IPS DF 6.9 (cell line): ENCODE data around the gene AGXT2.

Source experiments
- DNase-seq: peaks from one replicate; pipeline ENCODE4 v3.0.0-alpha.2; 2013; ENCODE audit warnings: low read depth, low spot score
- H3K27ac ChIP-seq: one replicate; pipeline ENCODE4 v1.5.1; 2013; ENCODE audit warnings: low read length, control low read depth
- H3K27me3 ChIP-seq: 2 replicates; pipeline ENCODE4 v1.6.1; 2013; ENCODE audit warnings: mild to moderate bottlenecking, low read length; ENCODE audit not compliant: control insufficient read depth, insufficient read depth
- H3K36me3 ChIP-seq: 2 replicates; pipeline ENCODE4 v1.6.1; 2013; ENCODE audit warnings: low read length; ENCODE audit not compliant: control insufficient read depth, insufficient read depth
- H3K4me1 ChIP-seq: 2 replicates; pipeline ENCODE4 v1.6.1; 2013; ENCODE audit warnings: low read length; ENCODE audit not compliant: control insufficient read depth, insufficient read depth
- H3K4me3 ChIP-seq: 2 replicates; pipeline ENCODE4 v1.5.1; 2013; ENCODE audit warnings: mild to moderate bottlenecking, low read length
- H3K9me3 ChIP-seq: 2 replicates; pipeline ENCODE4 v1.6.1; 2013; ENCODE audit warnings: low read length, inconsistent platforms; ENCODE audit not compliant: control insufficient read depth, insufficient read depth
- WGBS: extraction: QIAGEN DNeasy Blood & Tissue Kit; methylation state at CpG from one replicate; pipeline ENCODE4 v1.1.7; 2013; ENCODE audit warnings: mixed read lengths, missing lambda C conversion rate; ENCODE audit not compliant: insufficient read length, insufficient coverage; 5-methylcytosine and 5-hydroxymethylcytosine counted together

Gene AGXT2

DNA sequence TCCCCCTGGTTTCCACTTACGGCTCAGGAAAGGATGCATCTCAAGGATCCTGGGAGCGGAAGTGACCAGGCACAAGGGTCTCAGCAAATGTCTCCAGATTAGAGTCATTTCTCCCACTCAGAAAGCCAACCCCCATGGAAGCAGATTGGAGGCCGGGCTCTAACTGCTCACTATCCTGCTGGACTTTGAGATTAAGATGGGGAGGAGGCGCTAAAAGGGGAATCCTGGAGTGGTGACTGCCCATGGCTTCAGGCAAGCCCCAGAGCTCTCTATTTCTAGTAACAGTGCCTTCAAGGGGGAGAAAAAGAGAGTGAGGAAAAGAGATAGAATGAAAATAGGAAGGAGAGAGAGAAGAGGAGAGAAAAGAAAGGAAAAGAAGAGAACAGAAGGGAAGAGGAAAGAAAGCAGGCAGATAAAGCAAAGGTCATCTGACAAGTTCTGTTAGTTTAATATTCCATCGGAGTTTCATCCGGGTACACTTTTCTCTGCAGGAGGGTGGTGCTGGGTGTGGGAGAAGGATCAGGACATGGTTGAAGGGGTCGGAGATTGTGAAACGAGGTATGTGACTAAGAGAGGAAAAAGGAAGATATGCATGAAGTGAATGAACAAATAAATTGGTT, at the start of gene AGXT2:
AGXT2 (minus strand) TSS at position 165 of the 620 bp plus-strand sequence; CDS start at position 108, 57 bp downstream.
- no peaks in the 10 kb centered on the region for H3K4me1 ChIP-seq
- H3K4me3 ChIP-seq = no peak within 1 kb of the TSS
- H3K27me3 ChIP-seq = no peaks in the 10 kb centered on the region
- no peak for DNase-seq
- H3K27ac ChIP-seq = no peak within 1 kb of the TSS
- 100% methylated on average over 2 of the region's 8 CpGs for WGBS
- H3K36me3 ChIP-seq = no peaks in the 10 kb centered on the region
- H3K9me3 ChIP-seq = no peaks in the 10 kb centered on the region

DNA sequence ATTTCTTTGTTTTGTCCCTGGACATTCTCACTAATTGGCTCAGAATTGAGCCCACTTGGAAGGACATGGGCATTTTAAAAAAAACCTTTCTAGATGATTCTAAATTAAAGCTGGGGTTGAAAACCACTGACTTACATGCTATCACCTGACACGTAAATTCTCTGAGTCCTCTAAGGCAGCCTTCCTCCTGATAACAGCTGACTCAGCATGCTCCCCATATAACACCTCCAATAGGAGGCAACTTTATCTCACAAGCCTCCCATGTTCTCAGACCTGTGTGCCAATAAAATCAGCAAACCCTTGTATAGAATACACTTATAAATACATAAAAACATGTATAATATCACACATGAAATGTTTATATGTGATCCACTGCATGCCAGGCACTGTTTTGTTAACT, 49.2 kb upstream of the AGXT2 start:
- no peaks in the 10 kb centered on the region for H3K9me3 ChIP-seq
- no peaks in the 10 kb centered on the region for H3K36me3 ChIP-seq
- no peak for DNase-seq
- H3K27me3 ChIP-seq = no peaks in the 10 kb centered on the region
- WGBS = no CpG with 5 or more reads among the region's 1 CpG
- no peaks in the 10 kb centered on the region for H3K4me1 ChIP-seq
- H3K27ac ChIP-seq = no peak overlapping the region
- no peak overlapping the region for H3K4me3 ChIP-seq

GRCh38 chr5:35096216-35096615, 48.5 kb upstream of the AGXT2 start:
- Histone ChIP-seq H3K36me3 (no peaks in the 10 kb centered on the region), H3K27me3 (no peaks in the 10 kb centered on the region), H3K4me1 (no peaks in the 10 kb centered on the region), H3K4me3 (no peak overlapping the region), H3K27ac (no peak overlapping the region), H3K9me3 (no peaks in the 10 kb centered on the region)
- WGBS = no CpG with 5 or more reads among the region's 3 CpGs
- DNase-seq = no peak

- Histone ChIP-seq H3K27me3 (no peaks in the 10 kb centered on the region), H3K4me3 (no peak overlapping the region), H3K27ac (no peak overlapping the region), H3K4me1 (no peaks in the 10 kb centered on the region), H3K36me3 (no peaks in the 10 kb centered on the region), H3K9me3 (no peaks in the 10 kb centered on the region)
- no CpG with 5 or more reads among the region's 3 CpGs for WGBS
- no peak for DNase-seq
Measured at GRCh38 chr5:35095366-35095765, 47.6 kb upstream of the AGXT2 start.

- Histone ChIP-seq H3K36me3 (no peaks in the 10 kb centered on the region), H3K9me3 (no peaks in the 10 kb centered on the region), H3K27ac (no peak overlapping the region), H3K27me3 (no peaks in the 10 kb centered on the region), H3K4me1 (no peaks in the 10 kb centered on the region), H3K4me3 (no peak overlapping the region)
- WGBS = no CpG with 5 or more reads among the region's 3 CpGs
- DNase-seq = no peak
Measured at GRCh38 chr5:35094948-35095347, 47.2 kb upstream of the AGXT2 start.

DNA sequence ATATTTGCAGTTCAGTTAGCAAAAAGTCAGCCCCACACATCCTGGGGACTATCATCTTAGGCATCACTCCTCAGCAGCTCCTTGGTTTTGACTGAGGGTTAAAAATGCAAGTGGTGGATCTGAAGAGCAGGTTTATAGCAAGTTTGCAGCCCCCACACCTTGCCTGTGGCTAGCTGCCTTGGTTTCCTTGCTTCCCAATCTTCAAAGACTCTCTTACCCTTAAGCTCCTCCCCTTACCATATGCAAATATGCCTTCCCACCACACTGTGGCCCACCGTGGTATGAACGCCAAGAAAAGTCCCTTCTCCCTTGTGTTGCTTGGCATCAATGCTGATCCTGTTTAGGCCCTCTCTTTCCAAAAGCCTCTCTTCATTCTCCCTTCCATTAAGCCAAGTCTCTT, 45.0 kb upstream of the AGXT2 start:
- H3K4me1 ChIP-seq = no peaks in the 10 kb centered on the region
- no peaks in the 10 kb centered on the region for H3K27me3 ChIP-seq
- H3K36me3 ChIP-seq = no peaks in the 10 kb centered on the region
- no peak overlapping the region for H3K27ac ChIP-seq
- H3K9me3 ChIP-seq = no peaks in the 10 kb centered on the region
- DNase-seq = no peak
- no CpG with 5 or more reads among the region's 2 CpGs for WGBS
- no peak overlapping the region for H3K4me3 ChIP-seq

GRCh38 chr5:35091704-35092103, 44.0 kb upstream of the AGXT2 start:
- Histone ChIP-seq H3K4me1 (no peaks in the 10 kb centered on the region), H3K9me3 (no peaks in the 10 kb centered on the region), H3K27me3 (no peaks in the 10 kb centered on the region), H3K4me3 (no peak overlapping the region), H3K27ac (no peak overlapping the region), H3K36me3 (no peaks in the 10 kb centered on the region)
- DNase-seq = no peak
- WGBS = no CpG with 5 or more reads among the region's 5 CpGs

DNA sequence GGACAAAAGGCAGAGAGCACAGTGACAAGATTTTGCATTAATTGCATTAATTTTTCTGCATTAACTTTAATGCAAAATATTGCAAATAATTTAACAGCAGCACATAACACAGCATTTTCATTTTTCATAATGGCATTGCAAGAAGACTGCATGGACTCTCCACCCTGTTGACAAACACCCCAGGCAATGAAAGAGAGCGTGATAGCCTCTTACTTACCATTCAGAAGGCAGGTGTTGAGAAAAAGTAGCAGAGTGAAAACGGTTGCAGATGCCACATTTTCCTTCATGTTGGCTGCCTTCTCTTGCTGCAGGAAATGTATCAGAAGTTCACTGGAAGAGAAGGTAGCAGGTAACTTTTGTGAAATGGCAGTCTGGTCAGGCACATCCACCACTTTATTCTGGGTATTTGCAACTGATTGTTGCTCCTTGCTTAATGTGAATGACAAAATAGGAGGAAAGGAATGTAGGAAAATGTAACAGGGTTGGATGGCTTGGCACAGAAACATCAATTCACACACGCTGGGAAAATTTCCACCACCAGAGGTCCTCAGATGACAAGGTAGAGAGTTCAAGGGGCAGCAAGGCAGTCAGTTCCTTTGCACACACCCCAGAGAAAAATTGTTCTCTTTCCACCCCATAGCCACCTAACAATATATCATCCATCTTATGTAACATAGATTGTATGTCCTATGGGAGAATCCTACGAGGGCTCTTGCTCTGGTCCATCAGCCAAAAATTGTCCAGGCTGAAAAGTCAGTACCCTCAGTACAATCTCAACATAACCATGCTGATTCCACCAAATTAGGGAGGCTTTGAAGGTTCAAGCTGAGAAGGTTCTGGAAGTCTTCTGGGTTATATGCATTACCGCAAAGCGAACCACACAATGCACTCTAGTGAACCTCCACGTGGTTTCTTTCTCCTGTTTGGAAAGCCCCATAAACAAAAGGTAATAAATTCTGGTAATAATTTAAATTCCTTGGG, 41.9 kb upstream of the AGXT2 start:
- Histone ChIP-seq H3K4me3 (no peak overlapping the region), H3K27me3 (no peaks in the 10 kb centered on the region), H3K9me3 (no peaks in the 10 kb centered on the region), H3K36me3 (no peaks in the 10 kb centered on the region), H3K4me1 (no peaks in the 10 kb centered on the region), H3K27ac (no peak overlapping the region)
- WGBS = no CpG with 5 or more reads among the region's 7 CpGs
- DNase-seq = peak; percentile 63

DNA sequence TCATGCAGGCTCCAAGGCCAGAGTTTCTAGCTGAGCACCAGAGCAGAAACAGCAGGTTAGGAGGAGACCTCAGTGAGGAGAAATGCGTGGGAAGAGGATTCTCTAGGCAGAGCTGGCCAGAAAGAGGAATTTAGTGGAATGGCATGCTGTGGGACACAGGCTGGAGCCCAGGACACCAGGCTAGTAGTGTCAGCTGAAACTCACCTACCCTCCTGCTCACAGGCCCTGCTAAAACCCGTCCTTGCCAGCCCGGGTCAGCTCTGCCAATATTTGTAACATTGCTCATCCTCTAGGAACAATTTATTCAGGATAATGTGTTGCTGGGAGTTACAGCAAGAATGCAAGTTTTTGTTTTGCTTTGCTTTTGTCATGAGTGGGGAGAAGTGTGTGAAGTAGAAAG, 40.2 kb upstream of the AGXT2 start:
- Histone ChIP-seq H3K36me3 (no peaks in the 10 kb centered on the region), H3K4me3 (no peak overlapping the region), H3K27ac (no peak overlapping the region), H3K27me3 (no peaks in the 10 kb centered on the region), H3K4me1 (no peaks in the 10 kb centered on the region), H3K9me3 (no peaks in the 10 kb centered on the region)
- no peak for DNase-seq
- no CpG with 5 or more reads among the region's 3 CpGs for WGBS

GRCh38 chr5:35083150-35083549, 35.4 kb upstream of the AGXT2 start:
- no peak for DNase-seq
- H3K9me3 ChIP-seq = no peaks in the 10 kb centered on the region
- H3K27ac ChIP-seq = no peak overlapping the region
- no CpG with 5 or more reads among the region's 3 CpGs for WGBS
- no peaks in the 10 kb centered on the region for H3K36me3 ChIP-seq
- no peak overlapping the region for H3K4me3 ChIP-seq
- no peaks in the 10 kb centered on the region for H3K27me3 ChIP-seq
- H3K4me1 ChIP-seq = no peaks in the 10 kb centered on the region
